B cell (primary cell): ENCODE data around the gene MYCBP2.

Source experiments
- EZH2 ChIP-seq: IDR thresholded peaks from 2 replicates; pipeline ENCODE4 v1.6.1; 2012; ENCODE audit warnings: borderline replicate concordance, low read depth, mild to moderate bottlenecking, moderate library complexity, low read length; ENCODE audit not compliant: insufficient read depth, poor library complexity, severe bottlenecking
- TF ChIP-seq, protein P1 (sequence below): fragments of 200-600 bp; IDR thresholded peaks from one replicate; pipeline ENCODE4 v1.8.0; 2022; ENCODE audit warnings: antibody characterized with exemption, mild to moderate bottlenecking

DNA sequence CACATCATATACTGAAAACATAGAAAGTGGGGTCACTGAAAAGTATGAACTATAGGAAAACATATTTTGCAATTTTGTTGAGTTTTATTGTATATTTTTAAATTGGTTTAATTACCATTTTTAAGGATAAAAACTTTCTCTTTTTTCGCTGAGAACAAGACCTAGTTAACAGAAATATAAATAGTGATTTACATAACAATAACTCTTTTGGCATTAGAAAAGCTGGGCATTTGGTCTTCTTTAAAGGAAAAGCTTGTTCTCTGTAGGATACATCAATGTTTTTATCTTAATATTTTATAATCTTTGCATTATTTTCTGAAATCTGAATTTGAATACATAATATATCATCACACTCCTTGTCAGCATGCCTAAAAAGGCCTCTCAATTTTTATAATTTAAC is 47.4 kb upstream of the MYCBP2 start:
- TF ChIP-seq, protein P1, sequence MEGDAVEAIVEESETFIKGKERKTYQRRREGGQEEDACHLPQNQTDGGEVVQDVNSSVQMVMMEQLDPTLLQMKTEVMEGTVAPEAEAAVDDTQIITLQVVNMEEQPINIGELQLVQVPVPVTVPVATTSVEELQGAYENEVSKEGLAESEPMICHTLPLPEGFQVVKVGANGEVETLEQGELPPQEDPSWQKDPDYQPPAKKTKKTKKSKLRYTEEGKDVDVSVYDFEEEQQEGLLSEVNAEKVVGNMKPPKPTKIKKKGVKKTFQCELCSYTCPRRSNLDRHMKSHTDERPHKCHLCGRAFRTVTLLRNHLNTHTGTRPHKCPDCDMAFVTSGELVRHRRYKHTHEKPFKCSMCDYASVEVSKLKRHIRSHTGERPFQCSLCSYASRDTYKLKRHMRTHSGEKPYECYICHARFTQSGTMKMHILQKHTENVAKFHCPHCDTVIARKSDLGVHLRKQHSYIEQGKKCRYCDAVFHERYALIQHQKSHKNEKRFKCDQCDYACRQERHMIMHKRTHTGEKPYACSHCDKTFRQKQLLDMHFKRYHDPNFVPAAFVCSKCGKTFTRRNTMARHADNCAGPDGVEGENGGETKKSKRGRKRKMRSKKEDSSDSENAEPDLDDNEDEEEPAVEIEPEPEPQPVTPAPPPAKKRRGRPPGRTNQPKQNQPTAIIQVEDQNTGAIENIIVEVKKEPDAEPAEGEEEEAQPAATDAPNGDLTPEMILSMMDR, result no peak
- no peak for TF ChIP-seq EZH2
